RCC 7860 (cell line): ENCODE measurements around the gene LEFTY1.

Source experiments
- DNase-seq: peaks from one replicate; pipeline ENCODE4 v3.0.0-alpha.2; 2015; ENCODE audit warnings: low spot score
- FAIRE-seq: peaks from 2 replicates; lab custom pipeline; 2012; peaks lifted over from hg19 to GRCh38; lab: Jason Lieb, UNC

LEFTY1 gene

DNA sequence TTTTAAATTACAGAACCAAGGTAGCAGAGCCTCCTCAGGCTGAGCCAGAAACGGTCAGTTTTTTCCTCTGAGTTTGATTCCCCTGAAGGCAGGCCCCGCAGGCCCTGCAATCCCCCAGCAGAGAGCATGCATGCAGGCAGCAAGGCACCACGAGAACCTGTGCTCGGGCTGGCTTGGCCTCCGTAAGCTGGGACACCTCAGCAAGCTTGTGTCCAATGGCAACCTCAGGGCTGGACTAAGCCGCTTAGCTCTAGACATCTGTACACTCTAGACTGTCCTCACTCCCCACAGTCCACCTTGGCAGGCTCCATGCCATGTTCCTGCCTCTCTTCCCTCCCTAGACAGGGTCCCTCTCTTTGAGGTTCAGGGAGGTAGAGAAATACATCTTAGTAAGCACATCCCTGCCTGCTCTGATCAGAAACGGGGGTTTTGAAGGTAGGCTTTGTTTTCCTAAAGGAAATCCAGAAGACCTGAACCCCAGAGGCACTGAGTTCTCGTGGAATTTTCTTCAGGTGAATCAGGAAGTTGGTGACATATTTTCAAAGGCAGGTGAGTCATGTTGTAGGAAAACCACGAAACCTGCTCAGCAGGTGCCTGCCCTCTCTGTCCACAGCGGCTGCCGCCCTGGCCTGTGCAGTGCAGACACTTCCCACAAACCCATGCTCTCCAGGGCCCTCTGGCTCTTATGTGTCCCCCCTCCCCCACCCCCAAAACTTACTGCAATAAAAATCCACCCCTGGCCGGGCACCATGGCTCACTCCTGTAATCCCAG is 13.7 kb downstream of the LEFTY1 start:
- FAIRE-seq (no peak), DNase-seq (peak; percentile 27)

- no peak for FAIRE-seq
- DNase-seq: no peak
Observed at GRCh38 chr1:225874431-225874830, 14.5 kb downstream of the LEFTY1 start.

- FAIRE-seq: no peak
Observed at GRCh38 chr1:225873281-225873850, 15.6 kb downstream of the LEFTY1 start.

DNA sequence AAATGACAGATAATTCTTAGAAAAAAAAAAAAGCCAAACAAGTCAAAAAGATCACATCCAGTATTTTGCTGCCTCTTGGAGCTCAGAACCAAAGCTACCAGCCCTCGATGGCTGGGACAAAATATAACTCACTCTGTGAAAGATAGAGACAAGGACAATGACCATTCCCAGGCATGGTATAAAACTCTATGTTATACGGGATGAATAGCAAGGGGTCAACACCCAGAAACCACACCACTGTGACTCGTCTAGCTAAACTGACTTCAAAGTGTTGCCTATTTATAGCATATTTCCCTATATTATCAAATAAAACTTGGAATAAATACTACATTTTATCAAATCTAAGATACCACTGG is 16.9 kb downstream of the LEFTY1 start:
- DNase-seq: no peak
- FAIRE-seq: peak; percentile 15

More at GRCh38 chr1:225873281-225873850, 15.6 kb downstream of the LEFTY1 start:
- no peak for DNase-seq

GRCh38 chr1:225871359-225872074 is 17.4 kb downstream of the LEFTY1 start:
- no peak for FAIRE-seq
- DNase-seq: no peak

GRCh38 chr1:225870911-225871310 is 18.0 kb downstream of the LEFTY1 start:
- no peak for FAIRE-seq
- no peak for DNase-seq

- no peak for FAIRE-seq
- no peak for DNase-seq
Observed at GRCh38 chr1:225868631-225869330, 20.2 kb downstream of the LEFTY1 start.

- FAIRE-seq (no peak), DNase-seq (no peak)
Observed at GRCh38 chr1:225866981-225867380, 22.0 kb downstream of the LEFTY1 start.

DNA sequence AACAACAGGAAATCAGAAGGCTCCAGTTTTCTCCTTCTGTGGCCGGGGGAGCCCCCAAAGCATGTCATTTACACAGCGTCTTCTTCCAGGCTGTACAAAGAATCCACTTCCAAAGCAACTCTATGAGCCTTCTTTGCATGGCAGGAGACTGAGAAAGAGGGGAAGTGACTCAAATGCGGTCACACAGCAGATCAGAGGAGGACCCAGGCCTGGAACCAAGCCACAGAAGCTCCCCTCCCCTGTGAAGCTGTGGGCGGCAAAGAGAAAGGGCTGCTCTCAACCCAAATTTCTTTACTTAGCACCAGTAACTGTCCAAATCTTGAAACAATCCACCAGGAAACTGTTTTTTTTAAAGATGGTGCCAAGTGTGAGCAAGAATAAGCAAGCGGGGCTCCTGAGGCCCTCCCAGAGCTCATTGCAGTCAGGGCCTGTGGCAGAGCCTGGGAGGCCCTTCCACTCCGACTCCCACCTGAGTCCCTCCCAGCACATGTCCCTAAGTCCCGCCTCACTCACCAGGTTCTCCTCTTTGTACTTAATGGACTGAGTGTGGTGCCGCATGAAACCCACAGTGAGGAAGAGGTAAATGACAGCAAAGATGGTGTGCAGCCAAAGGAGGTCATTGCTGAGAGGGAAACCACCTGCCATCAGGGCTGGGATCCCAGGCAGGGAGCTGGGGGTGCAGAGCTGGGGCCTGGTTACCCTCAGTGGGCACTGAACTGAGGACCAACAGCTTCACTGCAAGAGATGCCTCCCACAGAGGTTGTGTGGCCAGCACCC is 22.7 kb downstream of the LEFTY1 start:
- DNase-seq (peak; percentile 44), FAIRE-seq (peak; percentile 12)

- FAIRE-seq: no peak
- DNase-seq: no peak
Observed at GRCh38 chr1:225865514-225865913, 23.4 kb downstream of the LEFTY1 start.

DNA sequence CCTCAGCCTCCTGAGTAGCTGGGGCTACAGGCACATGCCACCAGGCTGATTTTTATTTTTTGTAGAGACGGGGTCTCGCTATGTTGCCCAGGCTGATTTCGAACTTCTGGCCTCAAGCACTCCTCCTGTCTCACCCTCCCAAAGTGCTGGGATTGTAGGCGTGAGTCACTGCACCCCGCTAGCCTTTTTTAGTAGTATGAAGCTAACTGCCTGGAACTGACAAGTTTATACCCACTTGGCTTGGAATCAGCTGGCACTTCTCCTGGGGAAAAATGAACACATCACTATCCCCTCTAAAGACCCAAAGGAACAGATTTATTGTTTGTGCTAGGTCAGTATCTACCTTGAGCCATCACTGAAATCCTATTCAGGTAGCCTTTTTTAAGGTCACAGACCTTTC is 25.8 kb downstream of the LEFTY1 start:
- no peak for FAIRE-seq
- no peak for DNase-seq

DNA sequence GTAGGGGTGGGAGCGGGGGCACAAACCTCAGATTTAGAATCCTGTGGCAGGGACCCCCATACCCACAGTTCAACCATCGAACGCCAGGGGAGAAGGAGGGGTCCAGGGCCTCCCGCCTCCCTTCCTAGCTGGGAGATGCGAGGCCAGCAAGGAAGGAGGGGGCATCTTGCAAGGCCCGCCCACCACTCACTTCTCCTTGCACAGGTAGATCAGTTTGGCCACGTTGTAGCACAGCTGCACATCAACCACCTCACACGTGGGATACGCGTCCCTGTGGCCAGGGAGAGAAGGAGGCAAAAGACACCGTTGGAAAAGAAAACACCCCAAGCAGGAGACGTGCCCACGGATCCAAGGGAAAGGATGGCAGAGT is 26.4 kb downstream of the LEFTY1 start:
- no peak for FAIRE-seq

GRCh38 chr1:225861834-225862580 is 26.9 kb downstream of the LEFTY1 start:
- DNase-seq: no peak
- FAIRE-seq: no peak

More for the DNA sequence above, 26.4 kb downstream of the LEFTY1 start:
- no peak for DNase-seq

DNA sequence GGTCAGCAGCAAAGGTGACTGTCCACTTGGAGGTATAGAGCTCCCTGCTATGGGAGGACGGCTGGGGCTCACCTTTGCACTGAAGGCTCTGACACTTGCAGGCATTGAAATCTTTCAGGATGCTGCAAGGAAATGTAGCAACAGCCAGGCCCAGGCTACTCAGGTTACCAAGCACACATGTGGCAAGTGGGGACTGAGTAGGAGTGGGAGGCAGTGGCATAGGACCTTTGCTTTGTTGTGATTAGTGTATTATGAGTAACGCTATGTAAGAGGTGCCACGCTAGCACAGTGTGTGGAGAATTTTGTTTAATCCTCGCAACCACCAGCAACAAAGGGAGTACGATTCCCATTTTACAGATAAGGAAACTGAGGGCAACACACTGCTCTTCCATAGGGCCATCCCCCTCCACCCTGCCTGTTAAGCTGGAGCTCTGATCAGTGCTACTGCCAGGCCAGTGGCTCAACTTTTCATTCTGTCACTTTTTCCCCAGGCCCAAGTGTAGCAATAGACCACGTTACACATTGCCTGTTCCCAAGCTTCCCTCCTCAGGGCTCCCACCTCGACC is 28.0 kb downstream of the LEFTY1 start:
- FAIRE-seq (no peak), DNase-seq (no peak)

DNA sequence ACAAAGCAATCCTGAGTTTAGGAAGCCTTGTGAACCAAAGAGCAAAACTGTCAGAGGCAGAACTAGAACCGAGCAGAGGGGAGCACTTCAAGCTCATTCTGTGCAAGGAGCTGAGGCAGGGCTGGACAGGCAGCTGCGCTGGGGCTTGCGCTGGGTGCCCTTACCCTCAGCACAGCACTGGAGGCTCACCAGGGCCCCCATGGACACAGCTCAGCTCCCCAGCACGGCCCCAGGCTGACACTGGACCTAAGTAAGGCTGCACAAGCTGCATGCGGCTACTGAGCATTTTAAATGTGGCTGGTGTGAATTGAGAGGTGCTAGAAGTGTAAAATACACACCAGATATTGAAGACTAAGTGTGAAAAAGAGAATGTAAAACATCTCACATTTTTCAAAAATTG is 28.8 kb downstream of the LEFTY1 start:
- DNase-seq (no peak), FAIRE-seq (no peak)

GRCh38 chr1:225859151-225859550 is 29.8 kb downstream of the LEFTY1 start:
- DNase-seq (no peak), FAIRE-seq (no peak)

DNA sequence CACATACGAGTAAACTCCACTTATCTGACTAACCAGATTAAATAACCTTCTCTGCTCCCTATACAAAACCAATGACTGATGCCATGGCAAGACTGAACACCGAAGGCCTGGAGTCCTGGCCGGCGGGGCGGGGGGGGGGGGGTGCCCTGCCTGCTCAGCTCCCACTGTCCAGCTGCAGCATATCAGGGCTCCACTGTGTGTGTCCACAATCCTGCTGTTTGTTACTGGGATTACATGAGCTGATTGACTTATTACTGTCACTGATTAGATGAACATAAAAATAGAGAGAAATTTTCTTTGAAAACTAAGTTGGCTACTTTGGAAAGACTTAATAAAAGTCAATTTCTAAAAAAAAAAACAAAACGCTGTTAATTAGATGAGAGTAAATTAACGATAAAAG is 31.7 kb downstream of the LEFTY1 start:
- no peak for DNase-seq
- FAIRE-seq: no peak

- DNase-seq (no peak), FAIRE-seq (no peak)
Observed at GRCh38 chr1:225855503-225856300, 33.2 kb downstream of the LEFTY1 start.

DNA sequence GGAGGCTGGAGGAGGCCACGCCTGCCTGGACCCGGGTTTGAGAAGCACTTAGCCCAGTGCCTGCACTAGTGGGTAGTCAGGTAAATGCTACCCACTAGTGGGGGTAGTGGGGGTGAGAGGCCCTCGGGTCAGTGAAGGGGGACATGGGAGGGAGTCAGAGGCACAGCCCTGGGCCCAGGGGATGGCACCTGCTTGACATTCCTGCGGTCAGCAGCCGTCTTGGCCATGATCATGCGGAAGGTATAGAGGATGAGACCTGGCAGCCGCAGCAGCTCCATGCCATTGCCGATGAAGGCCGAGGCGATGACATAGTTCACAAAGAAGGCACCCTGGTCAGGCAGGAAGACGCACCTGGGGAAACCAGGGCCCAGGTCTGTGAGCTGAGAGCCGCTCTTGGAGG is 35.5 kb downstream of the LEFTY1 start:
- FAIRE-seq (no peak), DNase-seq (no peak)
